ENCODE measurements around the gene ATP6V1C2. TPM values are rescaled to one million over a fixed set of nuclear protein-coding genes. Genes with fewer than 3 reads are reported as not detected.
A peak's percentile ranks its signal among the peaks of the same experiment; 100 is the strongest.

ATP6V1C2 gene
- total and polyA plus RNA-seq, 3 donors from 2014 or later: 3.6 to 6.2 (median 5.9) TPM

DNA sequence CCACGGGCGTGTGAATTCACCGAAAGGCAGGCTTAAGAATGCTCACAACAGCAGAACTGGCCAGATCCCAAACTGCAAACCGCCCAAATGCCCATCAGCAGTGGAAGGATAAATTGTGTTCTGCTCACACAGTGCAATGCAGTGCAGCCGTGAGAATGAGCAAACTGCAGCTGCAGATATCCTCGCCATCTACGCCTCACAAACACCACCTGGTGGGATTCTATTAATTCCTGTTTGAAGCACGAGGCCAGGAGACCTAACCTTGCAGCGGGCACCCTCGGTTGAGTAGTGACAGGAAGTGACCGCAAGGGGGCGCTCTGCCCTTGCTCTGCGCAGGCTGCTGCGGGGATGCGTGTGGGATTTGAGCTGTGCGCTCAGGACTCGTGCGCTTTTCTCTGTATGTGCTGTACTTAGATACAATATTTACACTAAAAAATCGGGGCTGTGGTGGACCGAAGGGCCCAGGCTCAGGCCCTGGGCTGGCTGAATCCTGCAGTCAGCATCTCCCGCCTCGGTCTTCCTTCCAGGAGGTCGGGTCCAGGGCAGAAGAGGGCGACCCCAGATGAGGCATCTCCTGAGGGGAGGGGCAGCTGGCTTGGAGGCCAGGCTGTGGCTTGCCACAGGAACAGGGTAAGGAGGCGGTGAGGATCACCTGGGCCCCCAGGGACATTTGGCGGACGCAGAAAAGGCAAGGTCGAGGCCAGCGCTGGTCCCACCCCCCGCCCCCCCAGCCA, 110.9 kb downstream of the ATP6V1C2 start:
- WGBS, 2 donors: 7 to 13% methylated on average over 17 to 30 of the region's 30 CpGs
- Histone ChIP-seq H3K27me3 (no peaks in the 10 kb centered on the region), H3K27ac (no peak overlapping the region), H3K4me1 (no peaks in the 10 kb centered on the region), H3K36me3 (ENCODE audit: low read depth, missing control alignments) (no peaks in the 10 kb centered on the region), H3K9me3 (no peaks in the 10 kb centered on the region), H3K4me3 (no peak overlapping the region)
- DNase-seq: peak; percentile 90
- intact Hi-C loops (cut with DNase I; ENCODE audit: low total_unique reads): no loop called here
- peak; percentile 94 to 98 (median 95) for TF ChIP-seq CTCF (IDR thresholded peaks at IDR 0.05)
- no peak for TF ChIP-seq POLR2A (IDR thresholded peaks at IDR 0.05)

GRCh38 chr2:10833021-10833420, 111.6 kb downstream of the ATP6V1C2 start:
- DNase-seq: no peak
- WGBS, 2 donors: 66% methylated on average over 5 to 9 of the region's 10 CpGs
- H3K36me3 ChIP-seq (ENCODE audit: low read depth, missing control alignments): no peaks in the 10 kb centered on the region
- TF ChIP-seq POLR2A (IDR thresholded peaks at IDR 0.05) (no peak), CTCF (IDR thresholded peaks at IDR 0.05) (no peak)
- no peaks in the 10 kb centered on the region for H3K9me3 ChIP-seq
- no peaks in the 10 kb centered on the region for H3K4me1 ChIP-seq
- no peak overlapping the region for H3K27ac ChIP-seq
- intact Hi-C loops (cut with DNase I; ENCODE audit: low total_unique reads): no loop called here
- H3K27me3 ChIP-seq: no peaks in the 10 kb centered on the region
- H3K4me3 ChIP-seq: no peak overlapping the region

- intact Hi-C loops (cut with DNase I; ENCODE audit: low total_unique reads): no loop called here
- TF ChIP-seq CTCF (IDR thresholded peaks at IDR 0.05): no peak
- no peak for TF ChIP-seq POLR2A (IDR thresholded peaks at IDR 0.05)
- DNase-seq: no peak
- H3K9me3 ChIP-seq: no peaks in the 10 kb centered on the region
- no peaks in the 10 kb centered on the region for H3K27me3 ChIP-seq
- WGBS, 2 donors: 77 to 84% methylated on average over 7 to 8 of the region's 8 CpGs
- no peak overlapping the region for H3K4me3 ChIP-seq
- H3K4me1 ChIP-seq: no peaks in the 10 kb centered on the region
- no peaks in the 10 kb centered on the region for H3K36me3 ChIP-seq (ENCODE audit: low read depth, missing control alignments)
- no peak overlapping the region for H3K27ac ChIP-seq
Measured at GRCh38 chr2:10834068-10834655, 112.7 kb downstream of the ATP6V1C2 start.

Small RNA genes lying within 50 kb of the gene (small RNA-seq; reads per million reads assigned to genes)
- gene RNU7-138P: 0 reads per million in 2 donors
- 0 reads per million in 2 donors for gene RNU7-176P

Other genes with a start within 250 kb of the ATP6V1C2 start
- gene NOL10, start 31.7 kb upstream of the ATP6V1C2 start, total RNA-seq: 10 to 100 TPM; 31.3 to 35.6 TPM
- gene NOL10, start 31.7 kb upstream of the ATP6V1C2 start, polyA plus RNA-seq (ENCODE audit: insufficient read depth, low read depth, low replicate concordance): 20.4 TPM
- 10 to 100 TPM; 74.3 to 78.4 TPM for gene PDIA6, start 91.2 kb downstream of the ATP6V1C2 start, total RNA-seq
- 123 TPM for gene PDIA6, start 91.2 kb downstream of the ATP6V1C2 start, polyA plus RNA-seq (ENCODE audit: insufficient read depth, low read depth, low replicate concordance)
- under 1 TPM; 0.19 to 0.63 TPM for gene KCNF1, start 190.3 kb downstream of the ATP6V1C2 start, total RNA-seq
- 0.70 TPM for gene KCNF1, start 190.3 kb downstream of the ATP6V1C2 start, polyA plus RNA-seq (ENCODE audit: insufficient read depth, low read depth, low replicate concordance)